A673 (cell line): Measurements from ENCODE around the gene RPL19. TPM values are rescaled to one million over a fixed set of nuclear protein-coding genes. Genes with fewer than 3 reads are reported as not detected.

Source experiments
- Bru-seq: library from RNA; stranded (reverse); fragments of 400-500 nt; gene quantifications from one replicate; lab custom pipeline; 2021; lab: Mats Ljungman, UMichigan
- BruChase-seq, 2 experiments: library from RNA; stranded (reverse); fragments of 400-500 nt; gene quantifications; one replicate each; lab custom pipeline; 2021; lab: Mats Ljungman, UMichigan
- BruUV-seq: library from RNA; stranded (reverse); fragments of 400-500 nt; replicated peaks from 2 replicates; lab custom pipeline; 2021; lab: Mats Ljungman, UMichigan
- CTCF ChIA-PET: fragments of 300-600 bp; sonication (Branson Sonifier 250); formaldehyde crosslinking; loops from one replicate; lab custom pipeline; 2022; ENCODE audit warnings: antibody characterized with exemption; lab: Charles Lee
- POLR2A ChIA-PET: fragments of 300-600 bp; sonication (Branson Sonifier 250); formaldehyde crosslinking; loops from one replicate; lab custom pipeline; 2022; ENCODE audit warnings: antibody characterized with exemption; ENCODE audit not compliant: low non-redundant PET; lab: Charles Lee
- DNase-seq: peaks from one replicate; pipeline ENCODE4 v3.0.0-alpha.2; 2015; ENCODE audit warnings: low spot score
- H3K27ac ChIP-seq: fragments of 200-600 bp; sonication (generic); 2 replicates; pipeline ENCODE4 v1.5.1; 2016; ENCODE audit warnings: mixed run types, low read depth, mild to moderate bottlenecking, mixed read lengths, antibody characterized with exemption, low read length; ENCODE audit not compliant: poor library complexity, severe bottlenecking
- H3K27me3 ChIP-seq: fragments of 200-600 bp; sonication (generic); replicated peaks from 2 replicates; pipeline ENCODE4 v1.6.1; 2017; ENCODE audit warnings: mixed run types, low read depth, mild to moderate bottlenecking, mixed read lengths, antibody characterized with exemption, low read length; ENCODE audit not compliant: insufficient read depth, poor library complexity
- H3K36me3 ChIP-seq: fragments of 200-600 bp; sonication (generic); 2 replicates; pipeline ENCODE4 v1.6.1; 2016; ENCODE audit warnings: mixed run types, mild to moderate bottlenecking, mixed read lengths, antibody characterized with exemption, low read length; ENCODE audit not compliant: insufficient read depth, poor library complexity, severe bottlenecking
- H3K4me1 ChIP-seq: fragments of 200-600 bp; sonication (generic); 2 replicates; pipeline ENCODE4 v1.6.1; 2017; ENCODE audit warnings: mixed run types, mild to moderate bottlenecking, mixed read lengths, antibody characterized with exemption, low read length; ENCODE audit not compliant: insufficient read depth, poor library complexity, severe bottlenecking
- H3K4me3 ChIP-seq: fragments of 200-600 bp; sonication (generic); 2 replicates; pipeline ENCODE4 v1.5.1; 2016; ENCODE audit warnings: low read depth, mixed run types, mild to moderate bottlenecking, mixed read lengths, low read length; ENCODE audit not compliant: poor library complexity, severe bottlenecking
- H3K9me3 ChIP-seq: fragments of 200-600 bp; sonication (generic); 2 replicates; pipeline ENCODE4 v1.6.1; 2016; ENCODE audit warnings: mixed run types, low read depth, mild to moderate bottlenecking, mixed read lengths, antibody characterized with exemption, low read length; ENCODE audit not compliant: poor library complexity, severe bottlenecking
- EZH2 ChIP-seq: fragments of 200-600 bp; sonication (generic); IDR thresholded peaks from 2 replicates; pipeline ENCODE4 v1.6.1; 2017; ENCODE audit warnings: borderline replicate concordance, low read depth, mild to moderate bottlenecking, mixed read lengths, antibody characterized with exemption, low read length; ENCODE audit not compliant: poor library complexity, severe bottlenecking
- intact Hi-C: fragments of 100-400 bp; cut with micrococcal nuclease; formaldehyde crosslinking; loops from one replicate; pipeline ENCODE4 v1.10.0; 2022; ENCODE audit not compliant: unreplicated experiment
- long read RNA-seq: library from polyadenylated mRNA; stranded (forward); transcript quantifications from one replicate; pipeline ENCODE4 v2.0.0, GENCODE V29; 2022
- total RNA-seq: library from RNA; stranded (reverse); gene quantifications from 2 replicates; pipeline ENCODE4 v1.2.3, GENCODE V29; 2021
- TF ChIP-seq, protein P1 (sequence below): fragments of 300-800, 200-600 bp; sonication (generic); conservative IDR thresholded peaks from 2 replicates; pipeline ENCODE4 v1.5.1; 2017; ENCODE audit warnings: low read depth, mild to moderate bottlenecking, antibody characterized with exemption, low read length, moderate library complexity, mixed read lengths

The RPL19 gene
- 950 and 1,115 TPM in 2 replicates for total RNA-seq
- Bru-seq, nascent RNA = percentile 97 among the genes with signal in this experiment
- percentile 92 among the genes with signal in this experiment for BruChase-seq, experiment 1, labeled RNA remaining after a 2-hour chase
- BruChase-seq, experiment 2, labeled RNA remaining after a 6-hour chase = percentile 96 among the genes with signal in this experiment
- long read RNA-seq, transcript RPL19-203 (6 exons, 1,051 nt) = minor isoform, 6 of 1,206 reads
- long read RNA-seq, transcript RPL19-201 (6 exons, 737 nt) = major isoform, 485 of 1,206 reads
- long read RNA-seq, partial matches to known transcripts = 708 of 1,206 reads
- long read RNA-seq, other reads (novel, unspliced or antisense) = 4 of 1,206 reads

DNA sequence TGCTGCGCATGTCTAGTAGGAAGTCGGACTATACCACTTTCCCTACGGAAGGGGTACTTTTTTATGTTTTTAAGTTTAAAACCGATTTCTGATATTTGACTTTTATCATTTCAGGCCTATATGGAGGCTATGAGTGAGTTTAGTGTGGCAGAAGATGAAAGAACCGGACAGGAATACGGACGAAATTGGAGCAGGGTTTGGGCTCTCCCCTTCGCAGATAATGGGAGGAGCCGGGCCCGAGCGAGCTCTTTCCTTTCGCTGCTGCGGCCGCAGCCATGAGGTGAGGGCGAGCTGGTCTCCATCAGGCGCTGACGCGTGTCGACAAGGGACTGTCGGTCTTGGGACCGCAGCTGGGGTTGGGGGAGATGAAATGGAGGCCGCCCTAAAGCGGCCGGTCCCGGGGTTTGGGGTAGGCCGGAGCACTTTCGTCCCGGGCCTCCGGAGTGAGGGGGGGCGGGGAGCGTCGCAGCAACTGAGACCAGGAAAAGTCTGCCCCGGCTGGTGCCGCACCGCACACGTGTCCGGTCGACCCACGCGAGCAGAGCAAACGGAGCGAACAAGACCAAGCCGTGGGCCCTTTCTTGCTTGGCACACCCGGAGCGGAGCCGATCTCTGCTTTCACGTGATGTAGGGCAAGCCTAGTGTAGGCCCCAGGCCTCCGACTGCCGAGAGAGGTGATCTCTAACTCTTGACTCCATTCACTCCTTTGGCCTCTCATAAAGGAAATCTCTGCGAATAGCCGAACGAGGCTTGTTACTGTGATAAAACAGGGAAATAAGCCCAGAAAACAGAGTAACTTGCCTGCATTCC lies at the start of gene RPL19:
Gene RPL19 (plus strand): TSS at position 214 of the 810 bp plus-strand sequence. CDS start 62 bp downstream, at position 276.
- CTCF ChIA-PET = interaction anchor here (0.9 to 1.2 kb wide), 4 partner anchors 35 to 48 kb away, joined by 3 to 5 read pairs (median 3); no protein-coding TSS in a partner anchor
- no TSS peak for BruUV-seq
- POLR2A ChIA-PET = interaction anchor here (0.5 to 0.9 kb wide), 8 partner anchors 9 to 401 kb away, joined by 3 to 20 read pairs (median 6); partner anchors contain the start of gene PIP4K2B
- no peak for DNase-seq
- Histone ChIP-seq H3K4me3 (peak within 1 kb of the TSS; percentile 88), H3K4me1 (peaks cover 30% of the 10 kb centered on the region), H3K27ac (peak within 1 kb of the TSS; percentile 99), H3K27me3 (no peaks in the 10 kb centered on the region), H3K36me3 (peaks cover 33% of the 10 kb centered on the region), H3K9me3 (no peaks in the 10 kb centered on the region)
- TF ChIP-seq EZH2 = no peak
- TF ChIP-seq, protein P1, sequence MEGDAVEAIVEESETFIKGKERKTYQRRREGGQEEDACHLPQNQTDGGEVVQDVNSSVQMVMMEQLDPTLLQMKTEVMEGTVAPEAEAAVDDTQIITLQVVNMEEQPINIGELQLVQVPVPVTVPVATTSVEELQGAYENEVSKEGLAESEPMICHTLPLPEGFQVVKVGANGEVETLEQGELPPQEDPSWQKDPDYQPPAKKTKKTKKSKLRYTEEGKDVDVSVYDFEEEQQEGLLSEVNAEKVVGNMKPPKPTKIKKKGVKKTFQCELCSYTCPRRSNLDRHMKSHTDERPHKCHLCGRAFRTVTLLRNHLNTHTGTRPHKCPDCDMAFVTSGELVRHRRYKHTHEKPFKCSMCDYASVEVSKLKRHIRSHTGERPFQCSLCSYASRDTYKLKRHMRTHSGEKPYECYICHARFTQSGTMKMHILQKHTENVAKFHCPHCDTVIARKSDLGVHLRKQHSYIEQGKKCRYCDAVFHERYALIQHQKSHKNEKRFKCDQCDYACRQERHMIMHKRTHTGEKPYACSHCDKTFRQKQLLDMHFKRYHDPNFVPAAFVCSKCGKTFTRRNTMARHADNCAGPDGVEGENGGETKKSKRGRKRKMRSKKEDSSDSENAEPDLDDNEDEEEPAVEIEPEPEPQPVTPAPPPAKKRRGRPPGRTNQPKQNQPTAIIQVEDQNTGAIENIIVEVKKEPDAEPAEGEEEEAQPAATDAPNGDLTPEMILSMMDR = no peak
- intact Hi-C loops = no loop called here

GRCh38 chr17:39150795-39151149 lies 49.3 kb upstream of the RPL19 start:
- no TSS peak for BruUV-seq
- CTCF ChIA-PET = no interaction called here

More at GRCh38 chr17:39150795-39151149, 49.3 kb upstream of the RPL19 start:
- no peaks in the 10 kb centered on the region for H3K9me3 ChIP-seq
- intact Hi-C loops = loop anchor here (5.0 kb wide), 1 partner anchor 92 kb away; no protein-coding TSS in a partner anchor
- H3K4me1 ChIP-seq = no peaks in the 10 kb centered on the region
- no peak overlapping the region for H3K4me3 ChIP-seq
- H3K36me3 ChIP-seq = no peaks in the 10 kb centered on the region
- H3K27ac ChIP-seq = no peak overlapping the region
- H3K27me3 ChIP-seq = no peaks in the 10 kb centered on the region
- POLR2A ChIA-PET = no interaction called here
- TF ChIP-seq, protein P1 = no peak
- no peak for TF ChIP-seq EZH2
- DNase-seq = no peak
